OCI-LY3 (cell line): Measurements from ENCODE around the gene TIAM2.

Source experiments
- H2AFZ ChIP-seq: fragments of 200-600, 300-600 bp; shearing (Covaris generic); 2 replicates; pipeline ENCODE4 v1.6.0; 2014; ENCODE audit warnings: antibody characterized with exemption, low read depth, low read length
- H3K27ac ChIP-seq: fragments of 200-600, 300-600 bp; sonication (generic); 2 replicates; pipeline ENCODE4 v1.5.1; 2014; ENCODE audit warnings: mild to moderate bottlenecking, low read length, moderate library complexity, mixed read lengths
- H3K27me3 ChIP-seq: fragments of 200-600, 300-600 bp; sonication (generic); 2 replicates; pipeline ENCODE4 v1.6.1; 2014; ENCODE audit warnings: low read depth, low read length, mixed read lengths
- H3K36me3 ChIP-seq: fragments of 200-600, 300-600 bp; sonication (generic); replicated peaks from 2 replicates; pipeline ENCODE3; 2014; ENCODE audit warnings: low read depth, low read length, mixed read lengths
- H3K4me1 ChIP-seq: fragments of 300-600, 200-600 bp; sonication (generic); 2 replicates; pipeline ENCODE4 v1.6.1; 2014; ENCODE audit warnings: low read length, mixed read lengths
- H3K4me2 ChIP-seq: fragments of 200-600, 300-600 bp; sonication (generic); 2 replicates; pipeline ENCODE4 v1.6.1; 2014; ENCODE audit warnings: low read length, mixed read lengths
- H3K4me3 ChIP-seq: fragments of 300-600, 200-600 bp; sonication (generic); 2 replicates; pipeline ENCODE4 v1.5.1; 2014; ENCODE audit warnings: antibody characterized with exemption, mild to moderate bottlenecking, low read length, moderate library complexity
- H3K79me2 ChIP-seq: fragments of 300-600, 200-600 bp; shearing (Covaris generic); 2 replicates; pipeline ENCODE4 v1.6.1; 2014; ENCODE audit warnings: mild to moderate bottlenecking, low read length, mixed read lengths
- H3K9ac ChIP-seq: fragments of 300-600, 200-600 bp; shearing (Covaris generic); 2 replicates; pipeline ENCODE4 v1.6.0; 2014; ENCODE audit warnings: mild to moderate bottlenecking, low read length, moderate library complexity
- H3K9me3 ChIP-seq: fragments of 200-600, 300-600 bp; shearing (Covaris generic); 2 replicates; pipeline ENCODE4 v1.6.1; 2014; ENCODE audit warnings: low read length, mixed read lengths; ENCODE audit not compliant: insufficient read depth
- H4K20me1 ChIP-seq: fragments of 200-600, 300-600 bp; sonication (generic); 2 replicates; pipeline ENCODE4 v1.6.1; 2016; ENCODE audit warnings: low read length, mixed read lengths; ENCODE audit not compliant: insufficient read depth
- EZH2phosphoT487 ChIP-seq: fragments of 200-600 bp; shearing (Covaris generic); IDR thresholded peaks from 2 replicates; pipeline ENCODE4 v1.6.1; 2018; ENCODE audit warnings: antibody characterized with exemption, mixed run types, low read depth
- TF ChIP-seq, protein P1 (sequence below): fragments of 200-600, 300-600 bp; sonication (generic); IDR thresholded peaks from 2 replicates; pipeline ENCODE4 v1.5.1; 2014; ENCODE audit warnings: antibody characterized with exemption, low read length, low read depth

The TIAM2 gene

DNA sequence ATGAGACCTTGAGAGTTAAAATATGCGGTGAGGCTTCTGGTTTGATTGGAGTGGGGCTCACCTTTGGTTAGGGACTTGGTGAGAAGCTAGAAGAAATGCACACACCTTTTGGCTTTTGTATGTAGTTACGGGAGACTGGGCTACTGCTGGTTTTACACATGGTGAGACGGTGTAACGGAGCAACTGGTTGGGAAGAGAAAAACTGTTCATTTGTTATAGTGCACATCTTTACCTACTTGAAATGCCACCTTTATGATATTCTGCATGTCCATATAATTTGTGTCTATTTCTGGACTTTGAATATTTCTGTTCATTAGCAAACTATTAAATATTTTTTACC is 31.6 kb downstream of the TIAM2 start:
- Histone ChIP-seq H3K79me2 (no peaks in the 10 kb centered on the region), H3K36me3 (no peaks in the 10 kb centered on the region), H3K9ac (no peak overlapping the region), H3K4me2 (no peak overlapping the region), H3K27me3 (no peaks in the 10 kb centered on the region), H3K4me1 (no peaks in the 10 kb centered on the region), H4K20me1 (no peaks in the 10 kb centered on the region), H2AFZ (no peak overlapping the region), H3K9me3 (no peaks in the 10 kb centered on the region), H3K4me3 (no peak overlapping the region), H3K27ac (no peak overlapping the region)
- TF ChIP-seq, protein P1, sequence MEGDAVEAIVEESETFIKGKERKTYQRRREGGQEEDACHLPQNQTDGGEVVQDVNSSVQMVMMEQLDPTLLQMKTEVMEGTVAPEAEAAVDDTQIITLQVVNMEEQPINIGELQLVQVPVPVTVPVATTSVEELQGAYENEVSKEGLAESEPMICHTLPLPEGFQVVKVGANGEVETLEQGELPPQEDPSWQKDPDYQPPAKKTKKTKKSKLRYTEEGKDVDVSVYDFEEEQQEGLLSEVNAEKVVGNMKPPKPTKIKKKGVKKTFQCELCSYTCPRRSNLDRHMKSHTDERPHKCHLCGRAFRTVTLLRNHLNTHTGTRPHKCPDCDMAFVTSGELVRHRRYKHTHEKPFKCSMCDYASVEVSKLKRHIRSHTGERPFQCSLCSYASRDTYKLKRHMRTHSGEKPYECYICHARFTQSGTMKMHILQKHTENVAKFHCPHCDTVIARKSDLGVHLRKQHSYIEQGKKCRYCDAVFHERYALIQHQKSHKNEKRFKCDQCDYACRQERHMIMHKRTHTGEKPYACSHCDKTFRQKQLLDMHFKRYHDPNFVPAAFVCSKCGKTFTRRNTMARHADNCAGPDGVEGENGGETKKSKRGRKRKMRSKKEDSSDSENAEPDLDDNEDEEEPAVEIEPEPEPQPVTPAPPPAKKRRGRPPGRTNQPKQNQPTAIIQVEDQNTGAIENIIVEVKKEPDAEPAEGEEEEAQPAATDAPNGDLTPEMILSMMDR = no peak
- no peak for TF ChIP-seq EZH2phosphoT487

DNA sequence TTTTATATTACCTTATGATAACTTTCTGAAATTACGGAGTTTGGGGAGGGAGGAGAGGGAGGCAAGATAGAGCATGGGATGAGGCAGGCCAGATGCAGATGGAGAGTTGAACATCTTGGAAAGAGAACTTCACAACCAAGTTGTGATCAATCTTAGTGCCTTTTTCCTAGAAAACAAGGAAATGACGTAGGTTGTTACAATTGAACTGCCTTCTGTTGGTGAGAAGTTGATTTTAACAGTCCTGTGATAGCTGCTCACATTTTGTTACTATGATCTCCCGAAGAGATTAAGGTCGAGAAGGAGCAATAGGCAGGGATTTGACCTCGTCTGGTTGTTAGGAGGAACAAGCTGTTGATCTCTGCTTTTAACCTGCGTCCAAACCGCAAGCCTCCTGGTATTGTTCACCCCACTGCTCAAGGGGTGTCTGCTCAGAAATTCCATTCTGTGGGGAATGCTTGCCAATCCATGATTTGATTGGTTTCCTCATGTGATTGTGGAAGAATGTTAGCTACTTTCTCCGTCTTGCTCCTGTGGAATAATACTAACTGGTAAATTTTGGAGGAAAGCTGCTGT is 35.1 kb downstream of the TIAM2 start:
- H3K36me3 ChIP-seq = no peaks in the 10 kb centered on the region
- no peaks in the 10 kb centered on the region for H3K27me3 ChIP-seq
- no peak overlapping the region for H3K27ac ChIP-seq
- no peaks in the 10 kb centered on the region for H3K79me2 ChIP-seq
- no peaks in the 10 kb centered on the region for H4K20me1 ChIP-seq
- no peaks in the 10 kb centered on the region for H3K4me1 ChIP-seq
- no peak overlapping the region for H2AFZ ChIP-seq
- H3K4me3 ChIP-seq = no peak overlapping the region
- H3K9me3 ChIP-seq = no peaks in the 10 kb centered on the region
- TF ChIP-seq EZH2phosphoT487 = no peak
- TF ChIP-seq, protein P1 = no peak
- no peak overlapping the region for H3K4me2 ChIP-seq
- H3K9ac ChIP-seq = no peak overlapping the region

DNA sequence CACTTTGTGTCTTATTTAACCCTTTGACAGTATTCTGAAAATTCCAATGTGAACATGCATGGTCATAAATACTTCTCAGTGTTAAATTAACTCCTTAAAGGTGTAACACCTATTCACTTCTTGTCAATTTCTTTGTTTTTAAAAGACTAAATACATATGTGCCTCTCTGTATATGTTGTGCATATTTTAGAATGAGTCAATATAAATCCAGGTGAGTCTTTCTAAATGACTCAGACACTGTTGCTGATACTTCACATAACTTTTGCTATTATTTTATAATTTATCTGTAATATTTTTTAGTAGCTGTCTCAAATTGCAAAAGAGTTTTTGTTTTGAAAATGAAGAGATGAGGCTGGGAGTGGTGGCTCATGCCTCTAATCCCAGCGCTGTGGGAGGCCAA is 36.0 kb downstream of the TIAM2 start:
- no peaks in the 10 kb centered on the region for H3K79me2 ChIP-seq
- no peaks in the 10 kb centered on the region for H3K9me3 ChIP-seq
- no peak overlapping the region for H3K27ac ChIP-seq
- no peaks in the 10 kb centered on the region for H3K4me1 ChIP-seq
- no peak overlapping the region for H3K4me2 ChIP-seq
- no peaks in the 10 kb centered on the region for H3K27me3 ChIP-seq
- H3K4me3 ChIP-seq = no peak overlapping the region
- H3K36me3 ChIP-seq = no peaks in the 10 kb centered on the region
- no peak overlapping the region for H3K9ac ChIP-seq
- no peaks in the 10 kb centered on the region for H4K20me1 ChIP-seq
- no peak overlapping the region for H2AFZ ChIP-seq
- no peak for TF ChIP-seq EZH2phosphoT487
- TF ChIP-seq, protein P1 = no peak

DNA sequence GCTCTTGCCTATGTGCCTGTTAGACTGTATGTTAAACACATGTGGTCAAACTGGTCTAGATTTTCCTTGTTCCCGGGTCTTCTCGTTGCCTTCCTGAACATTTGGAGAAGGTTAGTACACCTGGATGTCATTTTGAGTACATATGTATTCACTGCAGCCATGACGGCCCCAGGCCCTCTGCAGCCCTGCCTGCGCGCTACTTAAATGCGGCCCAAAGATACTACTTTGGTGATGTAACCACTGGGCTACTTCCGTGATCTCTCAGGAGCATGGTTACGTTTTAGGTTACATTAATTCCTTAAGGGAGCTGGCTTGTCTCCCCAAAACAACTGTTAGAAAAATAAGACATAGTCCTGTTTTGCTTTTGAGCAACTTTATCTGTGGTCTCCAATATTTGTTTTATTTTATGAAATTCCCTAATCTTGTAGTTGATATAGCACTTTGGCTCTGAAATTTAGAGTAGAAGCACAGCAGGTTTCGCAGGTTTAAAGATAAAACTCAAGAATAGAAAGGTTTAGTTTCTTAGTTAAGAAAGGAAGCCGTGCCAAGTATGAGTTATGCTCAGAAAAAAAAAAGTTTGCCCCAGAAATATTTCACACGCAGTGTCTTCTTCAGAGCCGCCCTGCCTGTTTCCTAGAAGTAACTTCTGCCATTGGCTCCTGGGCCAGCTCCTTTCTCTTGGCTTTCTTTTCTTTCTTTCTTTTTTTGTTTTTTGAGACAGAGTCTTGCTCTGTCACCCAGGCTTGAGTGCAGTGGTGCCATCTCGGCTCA is 38.1 kb downstream of the TIAM2 start:
- Histone ChIP-seq H3K36me3 (no peaks in the 10 kb centered on the region), H3K9ac (no peak overlapping the region), H4K20me1 (no peaks in the 10 kb centered on the region), H3K4me3 (no peak overlapping the region), H3K27ac (no peak overlapping the region), H3K27me3 (no peaks in the 10 kb centered on the region), H2AFZ (no peak overlapping the region), H3K4me1 (no peaks in the 10 kb centered on the region), H3K4me2 (no peak overlapping the region), H3K9me3 (no peaks in the 10 kb centered on the region), H3K79me2 (no peaks in the 10 kb centered on the region)
- TF ChIP-seq, protein P1 = no peak
- no peak for TF ChIP-seq EZH2phosphoT487
